GM12801 (cell line): Measurements from ENCODE around the gene PLEKHG3.

ENCODE experiments used
- CTCF ChIP-seq: IDR thresholded peaks from one replicate; pipeline ENCODE4 v1.5.1; 2011; ENCODE audit warnings: control low read depth; ENCODE audit not compliant: insufficient read length; ENCODE audit errors: extremely low read depth

PLEKHG3 gene

GRCh38 chr14:64795921-64796320 lies 91.7 kb downstream of the PLEKHG3 start:
- no peak for TF ChIP-seq CTCF

- TF ChIP-seq CTCF = no peak
Measured at GRCh38 chr14:64796369-64796768, 92.1 kb downstream of the PLEKHG3 start.

GRCh38 chr14:64799555-64799954 lies 95.3 kb downstream of the PLEKHG3 start:
- no peak for TF ChIP-seq CTCF
